Measurements from ENCODE around the gene MIPOL1.
"Not testable (repeated sequence)": the region's sequence is repeated elsewhere in the genome, so short reads cannot be mapped to it uniquely, and the experiment has no call there.

The MIPOL1 gene

GRCh38 chr14:37201724-37202123 is 4.0 kb downstream of the MIPOL1 start:
- Mint-ChIP-seq H3K27ac (no peak overlapping the region), H3K4me3 (no peak overlapping the region), H3K4me1 (ENCODE audit: low read depth) (peaks cover 10% of the 10 kb centered on the region), H3K9me3 (no peaks in the 10 kb centered on the region), H3K36me3 (ENCODE audit: low read depth) (no peaks in the 10 kb centered on the region), H3K27me3 (peaks cover 20% of the 10 kb centered on the region)

DNA sequence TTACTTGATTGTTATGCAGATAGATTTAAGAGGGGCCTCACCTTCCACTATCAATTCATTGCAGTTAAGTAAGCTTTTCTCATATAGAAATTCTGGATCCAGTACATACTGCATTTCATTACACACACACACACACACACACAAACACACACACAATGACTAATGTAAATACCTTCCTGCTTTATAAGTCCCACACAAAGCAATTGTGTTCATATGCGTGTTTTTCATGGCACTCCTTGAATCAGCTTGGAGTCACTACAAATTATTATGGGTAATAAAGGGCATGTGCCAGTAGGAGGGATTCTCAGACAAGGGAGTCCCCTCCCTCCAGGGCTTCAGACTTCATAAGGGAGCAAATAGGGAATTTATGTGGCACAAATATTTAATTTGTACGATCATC is 4.5 kb downstream of the MIPOL1 start:
- no peaks in the 10 kb centered on the region for H3K36me3 Mint-ChIP-seq (ENCODE audit: low read depth)
- no peak overlapping the region for H3K27ac Mint-ChIP-seq

DNA sequence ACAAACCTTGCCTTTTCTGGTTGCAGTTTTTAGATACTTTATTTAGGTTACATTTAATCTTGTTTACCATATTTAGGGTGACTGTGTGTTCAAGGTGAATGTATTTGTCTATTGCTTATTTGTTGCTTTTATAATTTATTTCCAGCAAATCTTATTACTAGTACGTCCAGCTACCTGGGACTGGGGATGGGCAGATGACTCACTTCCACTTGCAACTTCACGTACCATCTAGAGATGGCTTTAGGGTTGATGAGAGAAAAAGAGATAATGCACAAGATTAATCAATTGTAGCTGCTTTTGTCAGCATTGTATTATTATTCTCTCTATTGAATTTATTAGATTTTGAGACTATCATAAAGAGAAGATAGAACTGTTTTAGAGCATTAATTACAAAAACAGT is 5.1 kb downstream of the MIPOL1 start:
- H3K4me3 Mint-ChIP-seq: no peak overlapping the region
- peaks cover 2% of the 10 kb centered on the region for H3K4me1 Mint-ChIP-seq (ENCODE audit: low read depth)
- H3K27me3 Mint-ChIP-seq: peaks cover 12% of the 10 kb centered on the region
- H3K9me3 Mint-ChIP-seq: no peaks in the 10 kb centered on the region
- no peaks in the 10 kb centered on the region for H3K36me3 Mint-ChIP-seq (ENCODE audit: low read depth)
- H3K27ac Mint-ChIP-seq: no peak overlapping the region

More for the DNA sequence above, 4.5 kb downstream of the MIPOL1 start:
- Mint-ChIP-seq H3K4me3 (no peak overlapping the region), H3K4me1 (ENCODE audit: low read depth) (peaks cover 6% of the 10 kb centered on the region), H3K9me3 (no peaks in the 10 kb centered on the region), H3K27me3 (peaks cover 17% of the 10 kb centered on the region)

DNA sequence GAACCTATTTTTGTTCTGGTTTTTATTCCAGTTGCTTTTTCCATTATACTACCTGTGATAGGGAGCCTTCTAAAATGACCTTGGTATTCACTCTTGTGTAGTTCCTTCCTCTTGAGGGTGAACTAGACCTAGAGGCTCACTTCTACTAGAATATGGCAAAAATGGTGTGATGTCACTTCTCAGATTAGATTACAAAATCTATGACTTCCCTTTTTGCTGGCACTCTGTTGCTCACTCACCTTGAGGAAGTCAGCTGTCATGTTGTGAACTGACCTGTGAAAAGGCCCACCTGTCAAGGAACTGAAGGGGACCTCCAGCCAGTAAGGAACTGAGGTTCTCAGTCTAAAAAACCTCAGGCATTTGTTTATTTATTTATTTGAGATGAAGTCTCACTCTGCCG is 5.7 kb downstream of the MIPOL1 start:
- Mint-ChIP-seq H3K36me3 (ENCODE audit: low read depth) (no peaks in the 10 kb centered on the region), H3K27me3 (peaks cover 6% of the 10 kb centered on the region), H3K9me3 (no peaks in the 10 kb centered on the region), H3K4me1 (ENCODE audit: low read depth) (no peaks in the 10 kb centered on the region), H3K4me3 (no peak overlapping the region), H3K27ac (no peak overlapping the region)

- H3K27me3 Mint-ChIP-seq; H3K36me3 Mint-ChIP-seq (ENCODE audit: low read depth); H3K4me3 Mint-ChIP-seq; H3K4me1 Mint-ChIP-seq (ENCODE audit: low read depth); H3K27ac Mint-ChIP-seq; H3K9me3 Mint-ChIP-seq: not testable (repeated sequence)
Measured at GRCh38 chr14:37205623-37206605, 8.2 kb downstream of the MIPOL1 start.

- H3K9me3 Mint-ChIP-seq: not testable (repeated sequence)
Measured at GRCh38 chr14:37209617-37210016, 11.9 kb downstream of the MIPOL1 start.

DNA sequence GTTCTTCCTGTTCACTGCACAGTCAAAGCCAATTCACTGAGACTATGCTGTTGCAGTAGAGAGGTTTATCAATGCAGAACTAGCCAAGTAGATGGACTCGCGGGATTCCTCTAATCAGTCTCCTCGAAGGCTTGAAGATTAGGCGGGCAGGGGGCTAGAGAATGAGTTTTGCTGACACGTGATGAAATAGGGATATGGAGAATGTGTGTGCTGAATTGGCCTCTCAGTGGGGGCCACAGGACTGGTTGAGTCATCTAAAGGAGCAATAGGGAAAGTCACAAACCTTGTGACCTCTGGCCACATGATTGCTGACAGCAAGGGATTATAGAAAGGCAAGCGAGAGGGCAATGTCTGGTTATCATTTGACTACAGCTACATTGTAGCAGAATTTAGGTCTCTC is 12.7 kb downstream of the MIPOL1 start:
- Mint-ChIP-seq H3K27me3 (no peaks in the 10 kb centered on the region), H3K9me3 (peaks cover 8% of the 10 kb centered on the region), H3K4me1 (ENCODE audit: low read depth) (no peaks in the 10 kb centered on the region), H3K27ac (no peak overlapping the region), H3K4me3 (no peak overlapping the region), H3K36me3 (ENCODE audit: low read depth) (no peaks in the 10 kb centered on the region)

More at GRCh38 chr14:37209617-37210016, 11.9 kb downstream of the MIPOL1 start:
- H3K36me3 Mint-ChIP-seq (ENCODE audit: low read depth); H3K27ac Mint-ChIP-seq; H3K4me1 Mint-ChIP-seq (ENCODE audit: low read depth); H3K27me3 Mint-ChIP-seq; H3K4me3 Mint-ChIP-seq: not testable (repeated sequence)

- no peaks in the 10 kb centered on the region for H3K27me3 Mint-ChIP-seq
- no peaks in the 10 kb centered on the region for H3K36me3 Mint-ChIP-seq (ENCODE audit: low read depth)
- no peak overlapping the region for H3K27ac Mint-ChIP-seq
- H3K9me3 Mint-ChIP-seq: peaks cover 8% of the 10 kb centered on the region
- no peaks in the 10 kb centered on the region for H3K4me1 Mint-ChIP-seq (ENCODE audit: low read depth)
- no peak overlapping the region for H3K4me3 Mint-ChIP-seq
Measured at GRCh38 chr14:37213016-37213415, 15.3 kb downstream of the MIPOL1 start.

- peaks cover 8% of the 10 kb centered on the region for H3K9me3 Mint-ChIP-seq
- no peaks in the 10 kb centered on the region for H3K27me3 Mint-ChIP-seq
- H3K4me3 Mint-ChIP-seq: no peak overlapping the region
- H3K36me3 Mint-ChIP-seq (ENCODE audit: low read depth): no peaks in the 10 kb centered on the region
- H3K27ac Mint-ChIP-seq: no peak overlapping the region
- H3K4me1 Mint-ChIP-seq (ENCODE audit: low read depth): no peaks in the 10 kb centered on the region
Measured at GRCh38 chr14:37215345-37215744, 17.6 kb downstream of the MIPOL1 start.

- Mint-ChIP-seq H3K4me3 (no peak overlapping the region), H3K9me3 (peaks cover 8% of the 10 kb centered on the region), H3K4me1 (ENCODE audit: low read depth) (no peaks in the 10 kb centered on the region), H3K27ac (no peak overlapping the region), H3K27me3 (no peaks in the 10 kb centered on the region), H3K36me3 (ENCODE audit: low read depth) (peaks cover 4% of the 10 kb centered on the region)
Measured at GRCh38 chr14:37221073-37221472, 23.3 kb downstream of the MIPOL1 start.

DNA sequence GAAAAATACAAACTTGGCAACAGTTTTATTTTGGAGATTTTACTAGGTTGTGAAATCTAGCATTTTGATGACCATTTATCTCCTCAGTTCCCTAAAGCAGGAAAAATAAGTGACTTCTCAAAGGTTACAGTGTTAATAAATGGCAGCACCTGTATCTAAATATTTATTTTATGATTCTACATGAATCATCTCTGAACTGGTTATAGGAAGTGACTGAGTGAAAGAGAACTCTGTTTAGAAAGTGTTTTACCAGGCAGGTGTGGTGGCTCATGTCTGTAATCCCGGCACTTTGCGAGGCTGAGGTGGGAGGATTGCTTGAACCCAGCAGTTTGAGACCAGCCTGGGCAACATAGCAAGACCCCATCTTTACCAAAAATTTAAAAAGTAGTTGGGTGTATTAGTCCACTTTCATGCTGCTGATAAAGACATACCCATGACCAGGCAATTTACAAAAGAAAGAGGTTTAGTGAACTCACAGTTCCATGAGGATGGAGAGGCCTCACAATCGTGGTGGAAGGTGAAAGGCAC is 26.3 kb downstream of the MIPOL1 start:
- Mint-ChIP-seq H3K4me3 (no peak overlapping the region), H3K9me3 (peaks cover 8% of the 10 kb centered on the region), H3K36me3 (ENCODE audit: low read depth) (peaks cover 4% of the 10 kb centered on the region), H3K27me3 (no peaks in the 10 kb centered on the region), H3K4me1 (ENCODE audit: low read depth) (no peaks in the 10 kb centered on the region), H3K27ac (no peak overlapping the region)

- not testable (repeated sequence) for H3K27me3 Mint-ChIP-seq; H3K36me3 Mint-ChIP-seq (ENCODE audit: low read depth); H3K4me3 Mint-ChIP-seq; H3K4me1 Mint-ChIP-seq (ENCODE audit: low read depth); H3K27ac Mint-ChIP-seq; H3K9me3 Mint-ChIP-seq
Measured at GRCh38 chr14:37225668-37226067, 27.9 kb downstream of the MIPOL1 start.

DNA sequence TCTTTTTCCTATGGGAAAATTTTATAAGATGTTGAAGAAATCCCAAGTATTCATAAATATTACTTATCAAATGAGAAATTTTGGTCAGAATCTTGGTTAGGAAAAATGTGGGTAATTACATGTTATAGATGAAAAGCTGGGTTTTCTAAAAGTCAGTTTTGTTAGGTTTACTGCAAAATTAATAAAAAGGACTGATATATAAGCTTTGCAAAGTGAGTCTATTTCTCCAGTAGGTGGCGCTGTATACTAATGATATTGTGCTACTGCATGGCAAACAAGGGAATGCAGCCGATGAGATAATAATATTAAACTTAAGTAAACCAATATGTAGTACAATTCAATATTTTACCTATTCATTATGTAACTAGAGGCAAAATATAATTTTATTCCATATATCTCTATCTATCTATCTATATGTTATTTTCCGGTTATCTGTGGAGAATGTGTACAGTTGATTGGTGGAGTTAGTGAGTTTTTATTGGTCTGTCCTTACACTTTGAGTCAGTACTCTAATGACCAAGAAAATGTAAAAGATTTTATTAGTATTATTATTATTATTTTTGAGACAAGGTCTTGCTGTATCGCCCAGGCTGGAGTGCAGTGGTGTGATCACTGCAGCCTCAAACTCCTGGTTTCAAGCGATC is 32.9 kb downstream of the MIPOL1 start:
- Mint-ChIP-seq H3K4me1 (ENCODE audit: low read depth) (no peaks in the 10 kb centered on the region), H3K27ac (no peak overlapping the region), H3K9me3 (peaks cover 3% of the 10 kb centered on the region), H3K27me3 (no peaks in the 10 kb centered on the region), H3K36me3 (ENCODE audit: low read depth) (peaks cover 2% of the 10 kb centered on the region), H3K4me3 (no peak overlapping the region)

GRCh38 chr14:37232907-37233481 is 35.3 kb downstream of the MIPOL1 start:
- H3K27me3 Mint-ChIP-seq: no peaks in the 10 kb centered on the region
- H3K36me3 Mint-ChIP-seq (ENCODE audit: low read depth): no peaks in the 10 kb centered on the region
- no peak overlapping the region for H3K27ac Mint-ChIP-seq
- no peaks in the 10 kb centered on the region for H3K4me1 Mint-ChIP-seq (ENCODE audit: low read depth)
- H3K9me3 Mint-ChIP-seq: no peaks in the 10 kb centered on the region
- H3K4me3 Mint-ChIP-seq: no peak overlapping the region

GRCh38 chr14:37234222-37234621 is 36.5 kb downstream of the MIPOL1 start:
- no peak overlapping the region for H3K27ac Mint-ChIP-seq
- no peaks in the 10 kb centered on the region for H3K27me3 Mint-ChIP-seq
- H3K9me3 Mint-ChIP-seq: no peaks in the 10 kb centered on the region
- no peaks in the 10 kb centered on the region for H3K4me1 Mint-ChIP-seq (ENCODE audit: low read depth)
- no peak overlapping the region for H3K4me3 Mint-ChIP-seq
- H3K36me3 Mint-ChIP-seq (ENCODE audit: low read depth): no peaks in the 10 kb centered on the region
